ENCODE results near the gene DIS3L2.

DIS3L2 gene

GRCh38 chr2:232142049-232142448 lies 180.5 kb downstream of the DIS3L2 start:
- TF ChIP-seq SNAI2 (CRISPR knock-in tag; IDR thresholded peaks at IDR 0.05) (no peak), PPARA (CRISPR knock-in tag; IDR thresholded peaks at IDR 0.05; ENCODE audit: borderline replicate concordance) (no peak), GLIS3 (CRISPR knock-in tag; IDR thresholded peaks at IDR 0.05) (no peak), ISL1 (CRISPR knock-in tag; IDR thresholded peaks at IDR 0.05) (no peak), TSHZ2 (CRISPR knock-in tag; IDR thresholded peaks at IDR 0.05) (no peak), RARB (CRISPR knock-in tag; IDR thresholded peaks at IDR 0.05) (no peak), ZNF70 (CRISPR knock-in tag; IDR thresholded peaks at IDR 0.05) (no peak), CSRNP3 (CRISPR knock-in tag; IDR thresholded peaks at IDR 0.05) (no peak), ZFP3 (CRISPR knock-in tag; IDR thresholded peaks at IDR 0.05) (no peak), TOX (CRISPR knock-in tag; IDR thresholded peaks at IDR 0.05; ENCODE audit: borderline replicate concordance) (no peak), ZC3H10 (CRISPR knock-in tag; IDR thresholded peaks at IDR 0.05) (no peak), CREB5 (CRISPR knock-in tag; IDR thresholded peaks at IDR 0.05; ENCODE audit: low read depth) (no peak), ESRRG (CRISPR knock-in tag; IDR thresholded peaks at IDR 0.05) (no peak), CSDC2 (CRISPR knock-in tag; IDR thresholded peaks at IDR 0.05) (no peak), ZNF8 (CRISPR knock-in tag; IDR thresholded peaks at IDR 0.05) (no peak), PATZ1 (CRISPR knock-in tag; IDR thresholded peaks at IDR 0.05; ENCODE audit: borderline replicate concordance) (no peak), ARNTL (CRISPR knock-in tag; IDR thresholded peaks at IDR 0.05; ENCODE audit: borderline replicate concordance, low read depth) (no peak), POU6F1 (CRISPR knock-in tag; IDR thresholded peaks at IDR 0.05; ENCODE audit: borderline replicate concordance, low read depth) (no peak), TCF4 (CRISPR knock-in tag; IDR thresholded peaks at IDR 0.05; ENCODE audit: borderline replicate concordance) (no peak)
- ATAC-seq, result peak; percentile 80

GRCh38 chr2:232142502-232142901 lies 181.0 kb downstream of the DIS3L2 start:
- TF ChIP-seq ZNF8 (CRISPR knock-in tag; IDR thresholded peaks at IDR 0.05), result no peak
- no peak for TF ChIP-seq OSR1 (CRISPR knock-in tag; IDR thresholded peaks at IDR 0.05)
- TF ChIP-seq TSHZ2 (CRISPR knock-in tag; IDR thresholded peaks at IDR 0.05), result no peak
- no peak for TF ChIP-seq SNAI2 (CRISPR knock-in tag; IDR thresholded peaks at IDR 0.05)
- no peak for TF ChIP-seq ESRRG (CRISPR knock-in tag; IDR thresholded peaks at IDR 0.05)
- ATAC-seq, result no peak

Data from SK-N-SH treated with all-trans-retinoic acid at 6 μM for 48 hours (cell line).